ENCODE data around the gene AP2B1.

The AP2B1 gene

GRCh38 chr17:35752471-35752870 lies 165.3 kb downstream of the AP2B1 start:
- Histone ChIP-seq H3K9me2 (replicated peaks; ENCODE audit: control insufficient read depth, low read length) (no peaks in the 10 kb centered on the region), H3K4me1 (ENCODE audit: control insufficient read depth, low read length) (peaks cover 16% of the 10 kb centered on the region), H3K36me3 (ENCODE audit: control insufficient read depth, low read length) (no peaks in the 10 kb centered on the region), H3K79me2 (ENCODE audit: control insufficient read depth, low read length) (no peaks in the 10 kb centered on the region), H3K4me2 (ENCODE audit: low read length) (no peak overlapping the region), H4K20me1 (ENCODE audit: control insufficient read depth, insufficient read depth, low read depth, low read length) (no peaks in the 10 kb centered on the region), H3K27ac (ENCODE audit: low read depth, low read length) (no peak overlapping the region), H3F3A (ENCODE audit: control insufficient read depth, insufficient read depth) (no peaks in the 10 kb centered on the region), H3K4me3 (ENCODE audit: low read length) (no peak overlapping the region), H3K27me3 (ENCODE audit: control insufficient read depth, low read length) (peaks cover 40% of the 10 kb centered on the region), H3K9me3 (ENCODE audit: control insufficient read depth, insufficient read depth, low read length) (no peaks in the 10 kb centered on the region)
- no peak for TF ChIP-seq EZH2phosphoT487 (IDR thresholded peaks at IDR 0.05; ENCODE audit: borderline replicate concordance, low read length)
- TF ChIP-seq, protein P1, sequence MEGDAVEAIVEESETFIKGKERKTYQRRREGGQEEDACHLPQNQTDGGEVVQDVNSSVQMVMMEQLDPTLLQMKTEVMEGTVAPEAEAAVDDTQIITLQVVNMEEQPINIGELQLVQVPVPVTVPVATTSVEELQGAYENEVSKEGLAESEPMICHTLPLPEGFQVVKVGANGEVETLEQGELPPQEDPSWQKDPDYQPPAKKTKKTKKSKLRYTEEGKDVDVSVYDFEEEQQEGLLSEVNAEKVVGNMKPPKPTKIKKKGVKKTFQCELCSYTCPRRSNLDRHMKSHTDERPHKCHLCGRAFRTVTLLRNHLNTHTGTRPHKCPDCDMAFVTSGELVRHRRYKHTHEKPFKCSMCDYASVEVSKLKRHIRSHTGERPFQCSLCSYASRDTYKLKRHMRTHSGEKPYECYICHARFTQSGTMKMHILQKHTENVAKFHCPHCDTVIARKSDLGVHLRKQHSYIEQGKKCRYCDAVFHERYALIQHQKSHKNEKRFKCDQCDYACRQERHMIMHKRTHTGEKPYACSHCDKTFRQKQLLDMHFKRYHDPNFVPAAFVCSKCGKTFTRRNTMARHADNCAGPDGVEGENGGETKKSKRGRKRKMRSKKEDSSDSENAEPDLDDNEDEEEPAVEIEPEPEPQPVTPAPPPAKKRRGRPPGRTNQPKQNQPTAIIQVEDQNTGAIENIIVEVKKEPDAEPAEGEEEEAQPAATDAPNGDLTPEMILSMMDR (IDR thresholded peaks at IDR 0.05; ENCODE audit: low read depth, low read length, poor library complexity, severe bottlenecking), result no peak

DNA sequence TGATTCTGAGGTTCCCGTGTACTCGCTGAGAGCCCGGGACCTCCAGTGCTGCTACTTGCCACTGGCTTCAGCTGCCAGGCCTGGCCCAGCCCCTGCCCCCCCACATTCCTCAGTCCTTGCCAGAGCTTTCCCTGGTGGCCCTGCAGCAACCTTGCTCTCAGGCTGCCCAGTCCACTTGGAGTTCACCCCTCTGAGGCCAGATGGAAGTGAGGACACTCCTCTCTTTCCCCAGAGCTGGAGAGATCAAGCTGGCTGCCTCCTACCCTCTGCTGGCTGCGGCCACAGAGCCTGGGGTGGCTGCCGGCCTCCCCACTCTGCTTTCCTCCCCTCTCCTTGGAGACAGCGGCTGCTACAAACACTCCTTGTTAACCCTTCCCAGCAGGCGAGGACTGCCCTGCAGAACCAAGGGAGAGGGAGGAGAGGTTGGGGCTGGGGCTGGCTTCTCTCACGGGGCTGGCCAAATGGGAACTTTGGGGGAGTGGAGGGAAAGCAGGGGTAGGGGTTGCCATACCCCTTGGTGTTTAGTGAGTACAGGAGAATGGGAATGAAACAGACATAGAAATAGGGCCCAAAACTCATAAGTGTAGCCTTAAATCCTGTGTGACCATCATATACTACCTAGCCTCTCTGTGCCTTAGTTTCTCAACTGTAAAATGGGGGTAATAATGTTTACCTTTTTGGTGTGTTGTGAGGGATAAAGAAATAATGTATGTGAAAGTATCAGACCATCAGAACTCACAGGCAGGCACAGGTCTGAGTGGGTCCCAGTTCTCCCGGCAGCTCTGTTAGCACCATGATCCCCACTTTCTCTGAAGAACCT lies 166.0 kb downstream of the AP2B1 start, which contains the start of gene GAS2L2:
GAS2L2 (minus strand) TSS at position 295 of the 820 bp plus-strand sequence. CDS start 389 bp downstream, outside the sequence.
- TF ChIP-seq, protein P1 (IDR thresholded peaks at IDR 0.05; ENCODE audit: low read depth, low read length, poor library complexity, severe bottlenecking), result no peak
- no peak for TF ChIP-seq EZH2phosphoT487 (IDR thresholded peaks at IDR 0.05; ENCODE audit: borderline replicate concordance, low read length)
- Histone ChIP-seq H3K36me3 (ENCODE audit: control insufficient read depth, low read length) (no peaks in the 10 kb centered on the region), H3K27ac (ENCODE audit: low read depth, low read length) (no peak within 1 kb of the TSS), H3F3A (ENCODE audit: control insufficient read depth, insufficient read depth) (no peaks in the 10 kb centered on the region), H3K27me3 (ENCODE audit: control insufficient read depth, low read length) (peaks cover 40% of the 10 kb centered on the region), H3K4me2 (ENCODE audit: low read length) (no peak within 1 kb of the TSS), H3K79me2 (ENCODE audit: control insufficient read depth, low read length) (no peaks in the 10 kb centered on the region), H3K4me3 (ENCODE audit: low read length) (no peak within 1 kb of the TSS), H4K20me1 (ENCODE audit: control insufficient read depth, insufficient read depth, low read depth, low read length) (no peaks in the 10 kb centered on the region), H3K9me3 (ENCODE audit: control insufficient read depth, insufficient read depth, low read length) (no peaks in the 10 kb centered on the region), H3K4me1 (ENCODE audit: control insufficient read depth, low read length) (peaks cover 16% of the 10 kb centered on the region), H3K9me2 (replicated peaks; ENCODE audit: control insufficient read depth, low read length) (no peaks in the 10 kb centered on the region)

- Histone ChIP-seq H3F3A (ENCODE audit: control insufficient read depth, insufficient read depth) (no peaks in the 10 kb centered on the region), H3K4me1 (ENCODE audit: control insufficient read depth, low read length) (peaks cover 9% of the 10 kb centered on the region), H4K20me1 (ENCODE audit: control insufficient read depth, insufficient read depth, low read depth, low read length) (no peaks in the 10 kb centered on the region), H3K79me2 (ENCODE audit: control insufficient read depth, low read length) (no peaks in the 10 kb centered on the region), H3K4me3 (ENCODE audit: low read length) (no peak overlapping the region), H3K9me2 (replicated peaks; ENCODE audit: control insufficient read depth, low read length) (no peaks in the 10 kb centered on the region), H3K9me3 (ENCODE audit: control insufficient read depth, insufficient read depth, low read length) (no peaks in the 10 kb centered on the region), H3K36me3 (ENCODE audit: control insufficient read depth, low read length) (no peaks in the 10 kb centered on the region), H3K27ac (ENCODE audit: low read depth, low read length) (no peak overlapping the region), H3K27me3 (ENCODE audit: control insufficient read depth, low read length) (peaks cover 10% of the 10 kb centered on the region; the same call in 1 of the 2 replicates), H3K4me2 (ENCODE audit: low read length) (no peak overlapping the region)
- no peak for TF ChIP-seq EZH2phosphoT487 (IDR thresholded peaks at IDR 0.05; ENCODE audit: borderline replicate concordance, low read length)
These were observed 170.1 kb downstream of the AP2B1 start for GRCh38 chr17:35757243-35757642.

GRCh38 chr17:35760587-35760986 lies 173.5 kb downstream of the AP2B1 start, which contains the start of gene C17orf50:
C17orf50 (plus strand) TSS chr17:35760887; CDS start chr17:35760942, 55 bp downstream.
- TF ChIP-seq, protein P1 (IDR thresholded peaks at IDR 0.05; ENCODE audit: low read depth, low read length, poor library complexity, severe bottlenecking), result no peak
- TF ChIP-seq EZH2phosphoT487 (IDR thresholded peaks at IDR 0.05; ENCODE audit: borderline replicate concordance, low read length), result no peak
- Histone ChIP-seq H4K20me1 (ENCODE audit: control insufficient read depth, insufficient read depth, low read depth, low read length) (no peaks in the 10 kb centered on the region), H3K27ac (ENCODE audit: low read depth, low read length) (no peak within 1 kb of the TSS), H3K4me3 (ENCODE audit: low read length) (no peak within 1 kb of the TSS), H3K36me3 (ENCODE audit: control insufficient read depth, low read length) (no peaks in the 10 kb centered on the region), H3K4me1 (ENCODE audit: control insufficient read depth, low read length) (peaks cover 21% of the 10 kb centered on the region), H3K4me2 (ENCODE audit: low read length) (no peak within 1 kb of the TSS), H3K9me2 (replicated peaks; ENCODE audit: control insufficient read depth, low read length) (no peaks in the 10 kb centered on the region), H3K79me2 (ENCODE audit: control insufficient read depth, low read length) (no peaks in the 10 kb centered on the region), H3K9me3 (ENCODE audit: control insufficient read depth, insufficient read depth, low read length) (no peaks in the 10 kb centered on the region), H3F3A (ENCODE audit: control insufficient read depth, insufficient read depth) (no peaks in the 10 kb centered on the region), H3K27me3 (ENCODE audit: control insufficient read depth, low read length) (no peaks in the 10 kb centered on the region; the same call in 1 of the 2 replicates)

Measured in DOHH2 (cell line).